GM19043 (cell line): Measurements from ENCODE around the gene MBD5.

Experiments used
- ATAC-seq: cut with Tn5 transposase; IDR thresholded peaks from one replicate; pipeline ENCODE4 v1.9.1; 2021; ENCODE audit warnings: low read depth; ENCODE audit not compliant: unreplicated experiment

Gene MBD5

DNA sequence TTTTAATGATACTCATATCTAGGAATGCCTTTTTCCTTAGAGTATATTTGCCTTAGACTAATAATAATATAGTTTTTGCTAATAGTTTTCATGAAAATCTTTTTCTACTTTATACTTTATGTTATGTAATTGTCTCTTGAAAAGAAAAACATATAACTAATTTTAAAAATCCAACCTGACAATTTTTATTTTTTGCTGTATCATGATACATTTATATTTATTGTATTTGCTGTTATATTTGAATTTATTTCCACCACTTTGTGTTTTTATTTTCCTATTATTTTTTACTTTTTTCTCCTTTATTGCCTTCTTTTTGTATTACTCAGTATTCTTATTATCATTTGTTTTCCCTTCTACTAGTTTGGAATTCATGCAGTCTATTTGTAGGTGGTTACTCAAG, 85.4 kb downstream of the MBD5 start:
- ATAC-seq, result no peak

- no peak for ATAC-seq
Observed at GRCh38 chr2:148108385-148108784, 87.5 kb downstream of the MBD5 start.

DNA sequence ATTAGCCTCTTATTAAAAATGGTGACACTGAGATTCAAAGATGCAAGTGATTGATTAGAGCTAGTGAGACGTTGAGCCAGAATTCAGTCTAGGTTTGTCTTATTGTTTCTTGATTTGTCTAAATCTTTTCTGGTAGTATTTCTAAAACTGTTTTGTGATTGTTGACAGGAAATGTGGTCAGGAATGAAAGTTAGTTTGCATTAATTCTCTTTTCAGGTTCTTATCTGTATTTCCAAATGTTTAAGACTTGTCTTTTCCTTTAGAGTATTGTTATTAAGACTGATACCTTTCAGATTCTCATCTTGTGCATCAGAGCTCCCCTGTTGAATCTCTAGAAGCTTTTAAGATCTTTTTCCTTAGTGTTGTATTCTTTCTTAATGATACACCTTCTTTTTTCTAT, 89.3 kb downstream of the MBD5 start:
- no peak for ATAC-seq

DNA sequence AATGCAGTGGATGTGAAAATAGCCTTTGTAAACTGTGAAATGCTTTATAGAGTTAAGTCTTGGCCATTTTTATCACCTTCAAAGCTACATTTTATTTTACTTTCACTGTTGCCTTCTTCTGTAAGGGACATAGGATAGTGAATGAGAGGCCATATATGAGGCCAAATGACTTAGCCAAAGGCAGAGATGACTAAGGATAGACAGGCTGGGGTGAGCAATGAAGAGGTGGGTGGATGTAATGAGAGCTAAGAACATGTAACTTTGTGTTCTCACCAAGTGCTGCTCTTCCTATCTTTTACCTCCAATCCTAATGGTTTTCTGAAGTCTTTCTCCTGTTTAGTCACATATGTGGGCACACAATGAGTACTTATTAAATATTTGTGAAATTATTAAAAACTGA, 101.9 kb downstream of the MBD5 start:
- no peak for ATAC-seq

DNA sequence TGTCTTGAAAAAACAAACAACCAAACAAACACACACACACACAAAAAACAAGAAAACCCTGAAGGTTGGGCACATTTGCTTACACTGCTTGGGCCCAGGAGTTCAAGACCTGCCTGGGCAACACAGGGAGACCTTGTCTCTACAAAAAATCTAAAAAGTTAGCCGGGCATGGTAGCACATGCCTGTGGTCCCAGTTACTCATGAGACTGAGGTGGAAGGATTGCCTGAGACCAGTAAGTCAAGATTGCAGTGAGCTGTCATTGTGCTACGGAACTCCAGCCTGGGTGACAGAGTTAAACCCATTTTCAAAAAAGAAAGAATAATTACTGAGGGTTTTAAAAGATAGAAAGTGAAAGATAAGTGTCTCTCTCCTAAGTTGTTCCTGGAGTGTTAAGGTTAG, 103.4 kb downstream of the MBD5 start:
- no peak for ATAC-seq

GRCh38 chr2:148130581-148130980, 109.7 kb downstream of the MBD5 start:
- ATAC-seq, result no peak

DNA sequence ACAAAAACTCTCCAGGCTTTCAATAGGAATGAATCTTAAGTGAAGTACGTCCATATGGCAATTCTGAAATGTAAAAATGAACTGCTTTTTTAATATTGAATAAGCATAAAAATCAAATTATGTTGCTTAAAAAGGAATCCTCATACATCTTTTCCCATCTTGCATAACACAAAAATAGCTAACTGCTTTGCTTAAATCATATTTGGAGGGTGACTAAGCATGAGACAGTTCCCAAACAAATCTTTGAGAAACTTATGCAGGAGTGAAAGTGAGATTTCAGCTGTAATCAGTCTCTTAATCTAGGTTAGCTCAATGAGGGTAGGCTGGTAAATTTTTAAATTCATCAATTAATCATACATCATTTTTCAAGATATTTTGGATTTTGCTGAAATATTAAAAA, 111.5 kb downstream of the MBD5 start:
- no peak for ATAC-seq

- no peak for ATAC-seq
Observed at GRCh38 chr2:148135705-148136104, 114.8 kb downstream of the MBD5 start.

DNA sequence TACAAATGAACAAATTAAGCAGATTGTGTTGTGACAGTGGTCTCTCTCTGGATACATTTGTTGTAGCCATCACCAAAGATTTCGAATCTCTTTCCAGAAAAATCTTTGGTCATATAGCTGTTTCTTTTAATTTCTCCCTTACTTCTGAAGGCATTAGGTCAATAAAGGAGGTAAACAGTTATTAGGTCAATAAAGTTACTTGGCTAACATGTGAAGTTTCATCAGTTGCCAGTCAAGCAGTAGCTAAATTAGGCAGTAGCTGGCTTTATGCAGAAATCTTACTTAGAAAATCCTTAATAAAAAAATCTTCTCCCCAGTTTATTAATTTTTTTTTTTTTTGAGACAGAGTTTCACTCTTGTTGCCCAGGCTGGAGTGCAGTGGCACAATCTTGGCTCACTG, 115.5 kb downstream of the MBD5 start:
- no peak for ATAC-seq

DNA sequence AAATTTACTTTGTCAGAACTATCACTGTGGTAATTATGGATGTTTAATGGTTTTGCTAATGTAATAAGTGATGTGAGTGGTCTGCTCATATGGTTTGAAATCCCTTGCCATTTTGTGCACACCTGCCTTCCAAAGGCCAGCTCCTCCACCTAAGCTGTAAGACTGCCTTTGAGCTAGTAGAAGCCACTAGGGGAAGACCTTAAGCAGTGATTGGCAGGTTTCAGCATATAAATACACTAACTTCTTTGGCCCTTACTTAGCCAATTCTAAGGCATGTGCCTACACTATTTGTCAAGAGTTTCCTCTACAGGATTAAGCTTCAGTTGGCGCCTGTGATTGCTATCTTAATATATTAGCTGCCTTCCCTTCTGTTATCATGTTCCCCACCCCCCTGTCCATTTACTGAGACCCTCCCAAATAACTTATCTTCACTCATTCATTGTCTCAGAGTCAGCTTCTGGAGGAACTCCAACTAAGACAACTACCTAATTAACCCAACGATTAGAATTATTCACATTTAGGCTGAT, 141.1 kb downstream of the MBD5 start:
- no peak for ATAC-seq

DNA sequence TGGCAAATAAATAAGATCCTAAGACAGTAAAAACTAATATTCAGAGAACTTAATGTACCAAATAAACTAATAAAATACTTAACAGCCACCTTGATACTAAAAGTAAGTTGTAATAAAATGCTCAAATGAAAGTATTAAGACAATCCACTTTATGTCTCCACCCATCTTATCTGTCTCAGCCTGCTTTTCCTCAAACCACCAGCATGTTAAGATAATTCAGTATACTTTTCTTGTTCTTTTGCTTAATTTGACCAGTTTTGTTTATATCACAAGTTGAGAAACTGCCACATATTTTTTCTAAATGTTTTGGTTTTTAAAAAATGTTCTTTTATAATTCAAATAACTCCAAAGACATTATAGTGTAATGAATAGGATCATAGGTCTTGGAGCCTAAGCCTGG, 142.0 kb downstream of the MBD5 start:
- ATAC-seq, result no peak

DNA sequence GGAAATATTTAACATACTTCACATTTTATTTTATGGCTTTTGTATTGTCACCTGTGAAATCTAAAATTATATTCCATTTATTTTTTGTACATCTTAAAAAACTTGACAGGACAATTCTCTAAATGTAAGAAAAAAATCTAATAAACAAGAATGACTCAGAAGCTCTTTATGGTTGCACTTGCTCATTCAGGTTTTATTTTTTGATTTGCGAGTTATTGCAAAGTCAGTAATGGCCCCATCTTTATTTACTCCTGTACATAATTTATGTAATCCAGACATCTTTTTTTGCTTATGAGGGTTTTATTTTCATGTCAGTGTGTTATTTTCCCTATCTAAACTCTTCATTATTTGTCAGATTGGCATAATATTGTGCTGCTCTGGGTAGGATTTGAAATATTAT, 145.1 kb downstream of the MBD5 start:
- ATAC-seq, result no peak

GRCh38 chr2:148167241-148167766, 146.4 kb downstream of the MBD5 start:
- ATAC-seq, result no peak

DNA sequence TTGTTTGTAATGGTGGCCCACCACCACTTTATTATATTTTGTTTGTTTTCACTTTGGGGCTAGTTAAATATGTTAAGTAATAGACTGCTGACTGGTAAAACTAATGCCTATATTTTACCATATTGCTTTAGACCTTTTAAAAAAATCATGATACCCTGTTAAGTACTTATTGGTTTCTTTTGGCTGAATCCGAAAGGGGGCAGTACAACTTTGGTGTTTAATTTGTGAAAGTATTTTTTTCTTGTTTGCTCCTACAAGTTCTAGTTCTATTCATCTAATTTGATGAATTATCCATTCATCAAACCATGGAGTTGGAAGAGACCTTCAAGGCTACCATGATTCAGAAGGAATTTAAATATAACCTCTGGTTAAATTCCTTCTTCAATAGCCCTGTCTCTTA, 147.0 kb downstream of the MBD5 start:
- ATAC-seq, result no peak

- ATAC-seq, result no peak
Observed at GRCh38 chr2:148172131-148172753, 151.4 kb downstream of the MBD5 start.

GRCh38 chr2:148173168-148173567, 152.3 kb downstream of the MBD5 start:
- no peak for ATAC-seq

GRCh38 chr2:148177559-148177958, 156.7 kb downstream of the MBD5 start:
- ATAC-seq, result no peak

DNA sequence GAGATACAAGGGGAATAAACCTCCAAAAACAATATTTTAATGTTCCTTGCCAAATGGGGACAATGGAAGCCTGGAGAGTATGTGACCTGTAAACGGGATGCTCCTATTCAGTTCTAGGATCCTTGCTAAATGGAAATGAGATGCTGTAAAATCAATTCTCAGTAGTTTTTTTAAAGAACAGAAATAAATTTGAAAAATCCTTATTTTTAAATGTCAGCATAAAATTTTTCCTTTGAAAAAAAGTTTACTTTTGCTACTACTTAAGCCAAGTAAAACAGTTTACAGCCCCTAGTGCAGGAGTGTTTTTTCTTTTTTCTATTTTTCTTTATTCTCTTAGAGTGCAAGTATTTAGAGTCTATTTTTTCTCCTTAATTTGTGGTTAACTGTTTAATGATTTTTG, 158.8 kb downstream of the MBD5 start:
- no peak for ATAC-seq

DNA sequence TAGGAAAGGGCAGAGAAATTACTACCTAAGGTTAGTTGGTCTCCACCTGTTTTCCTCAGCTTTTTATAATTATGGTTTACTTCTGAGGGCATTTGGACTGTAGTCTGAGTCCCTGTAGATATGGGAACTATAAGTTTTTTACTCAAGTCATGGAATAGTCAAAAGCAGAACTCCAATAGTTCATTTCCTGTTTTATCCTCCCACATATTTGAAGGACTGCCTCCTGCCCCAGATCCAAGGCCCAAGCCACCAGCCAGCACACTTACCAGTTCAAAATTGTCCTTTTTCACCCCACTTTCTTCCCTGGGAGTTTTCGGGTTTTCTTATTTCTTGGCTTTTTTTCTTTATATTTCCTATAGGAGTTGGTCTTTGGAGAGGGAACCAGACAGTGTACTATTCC, 164.1 kb downstream of the MBD5 start:
- no peak for ATAC-seq

- ATAC-seq, result no peak
Observed at GRCh38 chr2:148194882-148195281, 174.0 kb downstream of the MBD5 start.

- ATAC-seq, result no peak
Observed at GRCh38 chr2:148201075-148202004, 180.4 kb downstream of the MBD5 start.

DNA sequence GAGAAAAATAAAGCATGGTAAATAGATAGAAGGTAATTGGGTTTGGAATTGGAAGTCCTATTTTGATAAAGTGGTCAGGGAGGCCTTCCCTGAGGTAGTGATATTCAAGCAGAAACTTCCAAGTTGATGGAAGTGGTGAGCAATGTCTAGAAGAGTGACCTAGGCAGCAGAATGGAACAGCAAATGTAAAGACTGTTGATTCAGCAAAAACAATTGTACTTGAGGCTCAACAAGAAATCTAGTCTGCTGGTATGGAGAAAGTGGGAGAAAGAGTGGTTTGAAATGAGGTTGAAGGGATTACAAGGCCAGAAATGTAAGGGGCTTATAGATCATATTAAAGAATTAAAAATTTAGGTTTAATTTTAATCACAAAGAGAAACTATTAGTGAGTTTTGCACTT, 181.3 kb downstream of the MBD5 start:
- no peak for ATAC-seq
